AG09309 (cell line): ENCODE data around the gene DIAPH3.

Experiments
- DNase-seq: peaks from one replicate; pipeline ENCODE4 v3.0.0-alpha.2; 2010; ENCODE audit warnings: low read depth
- H3K4me3 ChIP-seq: 2 replicates; pipeline ENCODE4 v1.5.1; 2011; ENCODE audit warnings: mild to moderate bottlenecking, low read depth, low read length, moderate library complexity; ENCODE audit not compliant: control insufficient read depth
- CTCF ChIP-seq: IDR thresholded peaks from 2 replicates; pipeline ENCODE4 v1.5.1; 2011; ENCODE audit warnings: mild to moderate bottlenecking, low read depth, low read length, inconsistent platforms; ENCODE audit not compliant: insufficient read depth, control insufficient read depth; ENCODE audit errors: missing control alignments

The DIAPH3 gene

GRCh38 chr13:59754411-59754810, 409.3 kb downstream of the DIAPH3 start:
- no peak for TF ChIP-seq CTCF
- H3K4me3 ChIP-seq: no peak overlapping the region
- no peak for DNase-seq

- no peak for TF ChIP-seq CTCF
- no peak overlapping the region for H3K4me3 ChIP-seq
- DNase-seq: peak; percentile 58
These were observed 412.9 kb downstream of the DIAPH3 start for GRCh38 chr13:59750860-59751259.

- no peak for DNase-seq
- TF ChIP-seq CTCF: no peak
- H3K4me3 ChIP-seq: no peak overlapping the region
These were observed 415.7 kb downstream of the DIAPH3 start for GRCh38 chr13:59748046-59748445.

GRCh38 chr13:59747529-59747928, 416.2 kb downstream of the DIAPH3 start:
- DNase-seq: no peak
- peak; percentile 14 for TF ChIP-seq CTCF
- no peak overlapping the region for H3K4me3 ChIP-seq

- no peak for TF ChIP-seq CTCF
- DNase-seq: peak; percentile 43
- H3K4me3 ChIP-seq: no peak overlapping the region
These were observed 417.3 kb downstream of the DIAPH3 start for GRCh38 chr13:59746291-59746962.

GRCh38 chr13:59745392-59745788, 418.3 kb downstream of the DIAPH3 start:
- no peak for DNase-seq
- TF ChIP-seq CTCF: no peak
- H3K4me3 ChIP-seq: no peak overlapping the region
